KG1 (cell line): Measurements from ENCODE around the gene TTL.

ENCODE experiments used
- DNase-seq: peaks from one replicate; lab custom pipeline; 2025; lab: John Stamatoyannopoulos, UW

The TTL gene

GRCh38 chr2:112583497-112584133, 101.7 kb downstream of the TTL start:
- peak; percentile 37 for DNase-seq

- DNase-seq, result peak; percentile 88
Observed at GRCh38 chr2:112584134-112584890, 102.4 kb downstream of the TTL start, which contains the start of gene CHCHD5. Gene CHCHD5 (plus strand): TSS chr2:112584609. CDS start chr2:112584648, 39 bp downstream.

GRCh38 chr2:112584891-112585250, 102.9 kb downstream of the TTL start:
- DNase-seq, result no peak

- DNase-seq, result no peak
Observed at GRCh38 chr2:112585400-112585799, 103.4 kb downstream of the TTL start.

- DNase-seq, result no peak
Observed at GRCh38 chr2:112585873-112586464, 104.0 kb downstream of the TTL start.

- no peak for DNase-seq
Observed at GRCh38 chr2:112588611-112589045, 106.7 kb downstream of the TTL start.
